ENCODE measurements around the gene TNFAIP3. TPM values are rescaled to one million over a fixed set of nuclear protein-coding genes. Genes with fewer than 3 reads are reported as not detected.
"Not testable (repeated sequence)": the region's sequence is repeated elsewhere in the genome, so short reads cannot be mapped to it uniquely, and the experiment has no call there.

Gene TNFAIP3
- total RNA-seq, 1 donor from 2014 or later = 6.3 TPM

GRCh38 chr6:137843211-137843610 lies 23.8 kb upstream of the TNFAIP3 start:
- H3K4me3 ChIP-seq (ENCODE audit: low read length in 3 of 3) = no peak overlapping the region
- no peak overlapping the region for H3K27ac ChIP-seq (ENCODE audit: low read depth, low read length)
- no peaks in the 10 kb centered on the region for H3K9me3 ChIP-seq (ENCODE audit: control insufficient read depth in 3 of 3, low read length in 3 of 3)

GRCh38 chr6:137844327-137844726 lies 22.7 kb upstream of the TNFAIP3 start:
- not testable (repeated sequence) for H3K36me3 ChIP-seq (ENCODE audit: control insufficient read depth in 3 of 3, insufficient read depth in 3 of 3, low read length in 3 of 3); H3K4me1 ChIP-seq (ENCODE audit: control insufficient read depth in 3 of 3, insufficient read depth in 3 of 3, low read length in 3 of 3)

More at GRCh38 chr6:137843211-137843610, 23.8 kb upstream of the TNFAIP3 start:
- Histone ChIP-seq H3K27me3 (ENCODE audit: control insufficient read depth in 3 of 3, insufficient read depth in 3 of 3, low read length in 3 of 3) (no peaks in the 10 kb centered on the region), H3K36me3 (ENCODE audit: control insufficient read depth in 3 of 3, insufficient read depth in 3 of 3, low read length in 3 of 3) (no peaks in the 10 kb centered on the region), H3K9ac (ENCODE audit: low read depth in 1 of 3, low read length in 3 of 3) (no peak overlapping the region), H3K4me1 (ENCODE audit: control insufficient read depth in 3 of 3, insufficient read depth in 3 of 3, low read length in 3 of 3) (no peaks in the 10 kb centered on the region)

GRCh38 chr6:137844773-137845172 lies 22.3 kb upstream of the TNFAIP3 start:
- not testable (repeated sequence) for H3K36me3 ChIP-seq (ENCODE audit: control insufficient read depth in 3 of 3, insufficient read depth in 3 of 3, low read length in 3 of 3); H3K9ac ChIP-seq (ENCODE audit: low read depth in 1 of 3, low read length in 3 of 3); H3K27me3 ChIP-seq (ENCODE audit: control insufficient read depth in 3 of 3, insufficient read depth in 3 of 3, low read length in 3 of 3); H3K27ac ChIP-seq (ENCODE audit: low read depth, low read length); H3K4me1 ChIP-seq (ENCODE audit: control insufficient read depth in 3 of 3, insufficient read depth in 3 of 3, low read length in 3 of 3); H3K9me3 ChIP-seq (ENCODE audit: control insufficient read depth in 3 of 3, low read length in 3 of 3); H3K4me3 ChIP-seq (ENCODE audit: low read length in 3 of 3)

More at GRCh38 chr6:137844327-137844726, 22.7 kb upstream of the TNFAIP3 start:
- H3K27ac ChIP-seq (ENCODE audit: low read depth, low read length); H3K9ac ChIP-seq (ENCODE audit: low read depth in 1 of 3, low read length in 3 of 3); H3K4me3 ChIP-seq (ENCODE audit: low read length in 3 of 3); H3K27me3 ChIP-seq (ENCODE audit: control insufficient read depth in 3 of 3, insufficient read depth in 3 of 3, low read length in 3 of 3); H3K9me3 ChIP-seq (ENCODE audit: control insufficient read depth in 3 of 3, low read length in 3 of 3): not testable (repeated sequence)

- no peaks in the 10 kb centered on the region for H3K36me3 ChIP-seq (ENCODE audit: control insufficient read depth in 3 of 3, insufficient read depth in 3 of 3, low read length in 3 of 3)
- peaks cover 0 to 2% (median 0%) of the 10 kb centered on the region in 3 donors for H3K4me1 ChIP-seq (ENCODE audit: control insufficient read depth in 3 of 3, insufficient read depth in 3 of 3, low read length in 3 of 3)
- no peak overlapping the region for H3K27ac ChIP-seq (ENCODE audit: low read depth, low read length)
- H3K9ac ChIP-seq (ENCODE audit: low read depth in 1 of 3, low read length in 3 of 3) = no peak overlapping the region
- H3K4me3 ChIP-seq (ENCODE audit: low read length in 3 of 3) = no peak overlapping the region
- H3K27me3 ChIP-seq (ENCODE audit: control insufficient read depth in 3 of 3, insufficient read depth in 3 of 3, low read length in 3 of 3) = no peaks in the 10 kb centered on the region
- H3K9me3 ChIP-seq (ENCODE audit: control insufficient read depth in 3 of 3, low read length in 3 of 3) = no peaks in the 10 kb centered on the region
Measured at GRCh38 chr6:137845460-137845859, 21.6 kb upstream of the TNFAIP3 start.

- Histone ChIP-seq H3K36me3 (ENCODE audit: control insufficient read depth in 3 of 3, insufficient read depth in 3 of 3, low read length in 3 of 3) (no peaks in the 10 kb centered on the region), H3K9ac (ENCODE audit: low read depth in 1 of 3, low read length in 3 of 3) (no peak overlapping the region), H3K27me3 (ENCODE audit: control insufficient read depth in 3 of 3, insufficient read depth in 3 of 3, low read length in 3 of 3) (no peaks in the 10 kb centered on the region), H3K4me1 (ENCODE audit: control insufficient read depth in 3 of 3, insufficient read depth in 3 of 3, low read length in 3 of 3) (peaks cover 0 to 3% (median 0%) of the 10 kb centered on the region in 3 donors), H3K4me3 (ENCODE audit: low read length in 3 of 3) (no peak overlapping the region), H3K9me3 (ENCODE audit: control insufficient read depth in 3 of 3, low read length in 3 of 3) (no peaks in the 10 kb centered on the region), H3K27ac (ENCODE audit: low read depth, low read length) (no peak overlapping the region)
Measured at GRCh38 chr6:137846274-137846673, 20.8 kb upstream of the TNFAIP3 start.

GRCh38 chr6:137846772-137847313 lies 20.2 kb upstream of the TNFAIP3 start:
- H3K4me1 ChIP-seq (ENCODE audit: control insufficient read depth in 3 of 3, insufficient read depth in 3 of 3, low read length in 3 of 3) = peaks cover 0 to 3% (median 0%) of the 10 kb centered on the region in 3 donors

GRCh38 chr6:137847748-137848147 lies 19.3 kb upstream of the TNFAIP3 start:
- Histone ChIP-seq H3K36me3 (ENCODE audit: control insufficient read depth in 3 of 3, insufficient read depth in 3 of 3, low read length in 3 of 3) (no peaks in the 10 kb centered on the region), H3K9ac (ENCODE audit: low read depth in 1 of 3, low read length in 3 of 3) (no peak overlapping the region), H3K9me3 (ENCODE audit: control insufficient read depth in 3 of 3, low read length in 3 of 3) (no peaks in the 10 kb centered on the region), H3K27me3 (ENCODE audit: control insufficient read depth in 3 of 3, insufficient read depth in 3 of 3, low read length in 3 of 3) (no peaks in the 10 kb centered on the region), H3K4me1 (ENCODE audit: control insufficient read depth in 3 of 3, insufficient read depth in 3 of 3, low read length in 3 of 3) (peaks cover 0 to 3% (median 0%) of the 10 kb centered on the region in 3 donors), H3K27ac (ENCODE audit: low read depth, low read length) (no peak overlapping the region), H3K4me3 (ENCODE audit: low read length in 3 of 3) (no peak overlapping the region)

More at GRCh38 chr6:137846772-137847313, 20.2 kb upstream of the TNFAIP3 start:
- no peaks in the 10 kb centered on the region for H3K27me3 ChIP-seq (ENCODE audit: control insufficient read depth in 3 of 3, insufficient read depth in 3 of 3, low read length in 3 of 3)
- no peaks in the 10 kb centered on the region for H3K36me3 ChIP-seq (ENCODE audit: control insufficient read depth in 3 of 3, insufficient read depth in 3 of 3, low read length in 3 of 3)
- no peak overlapping the region for H3K4me3 ChIP-seq (ENCODE audit: low read length in 3 of 3)
- H3K9ac ChIP-seq (ENCODE audit: low read depth in 1 of 3, low read length in 3 of 3) = no peak overlapping the region
- no peaks in the 10 kb centered on the region for H3K9me3 ChIP-seq (ENCODE audit: control insufficient read depth in 3 of 3, low read length in 3 of 3)
- H3K27ac ChIP-seq (ENCODE audit: low read depth, low read length) = no peak overlapping the region

- Histone ChIP-seq H3K27ac (ENCODE audit: low read depth, low read length) (no peak overlapping the region), H3K27me3 (ENCODE audit: control insufficient read depth in 3 of 3, insufficient read depth in 3 of 3, low read length in 3 of 3) (no peaks in the 10 kb centered on the region), H3K9me3 (ENCODE audit: control insufficient read depth in 3 of 3, low read length in 3 of 3) (no peaks in the 10 kb centered on the region), H3K4me3 (ENCODE audit: low read length in 3 of 3) (no peak overlapping the region), H3K36me3 (ENCODE audit: control insufficient read depth in 3 of 3, insufficient read depth in 3 of 3, low read length in 3 of 3) (no peaks in the 10 kb centered on the region), H3K9ac (ENCODE audit: low read depth in 1 of 3, low read length in 3 of 3) (no peak overlapping the region), H3K4me1 (ENCODE audit: control insufficient read depth in 3 of 3, insufficient read depth in 3 of 3, low read length in 3 of 3) (peaks cover 0 to 3% (median 0%) of the 10 kb centered on the region in 3 donors)
Measured at GRCh38 chr6:137848672-137849071, 18.4 kb upstream of the TNFAIP3 start.

- no peak overlapping the region for H3K9ac ChIP-seq (ENCODE audit: low read depth in 1 of 3, low read length in 3 of 3)
- H3K27ac ChIP-seq (ENCODE audit: low read depth, low read length) = no peak overlapping the region
- no peaks in the 10 kb centered on the region for H3K27me3 ChIP-seq (ENCODE audit: control insufficient read depth in 3 of 3, insufficient read depth in 3 of 3, low read length in 3 of 3)
- no peak overlapping the region for H3K4me3 ChIP-seq (ENCODE audit: low read length in 3 of 3)
- no peaks in the 10 kb centered on the region for H3K36me3 ChIP-seq (ENCODE audit: control insufficient read depth in 3 of 3, insufficient read depth in 3 of 3, low read length in 3 of 3)
- H3K9me3 ChIP-seq (ENCODE audit: control insufficient read depth in 3 of 3, low read length in 3 of 3) = no peaks in the 10 kb centered on the region
- H3K4me1 ChIP-seq (ENCODE audit: control insufficient read depth in 3 of 3, insufficient read depth in 3 of 3, low read length in 3 of 3) = peaks cover 0 to 3% (median 0%) of the 10 kb centered on the region in 3 donors
Measured at GRCh38 chr6:137849181-137849980, 17.7 kb upstream of the TNFAIP3 start.

- H3K27me3 ChIP-seq (ENCODE audit: control insufficient read depth in 3 of 3, insufficient read depth in 3 of 3, low read length in 3 of 3) = no peaks in the 10 kb centered on the region
- no peaks in the 10 kb centered on the region for H3K9me3 ChIP-seq (ENCODE audit: control insufficient read depth in 3 of 3, low read length in 3 of 3)
- no peaks in the 10 kb centered on the region for H3K36me3 ChIP-seq (ENCODE audit: control insufficient read depth in 3 of 3, insufficient read depth in 3 of 3, low read length in 3 of 3)
- H3K4me1 ChIP-seq (ENCODE audit: control insufficient read depth in 3 of 3, insufficient read depth in 3 of 3, low read length in 3 of 3) = peaks cover 0 to 3% (median 0%) of the 10 kb centered on the region in 3 donors
- no peak overlapping the region for H3K27ac ChIP-seq (ENCODE audit: low read depth, low read length)
- no peak overlapping the region for H3K4me3 ChIP-seq (ENCODE audit: low read length in 3 of 3)
- no peak overlapping the region for H3K9ac ChIP-seq (ENCODE audit: low read depth in 1 of 3, low read length in 3 of 3)
Measured at GRCh38 chr6:137849981-137850714, 16.9 kb upstream of the TNFAIP3 start.

Measured in skeletal muscle tissue (tissue), 4 donors.